H9 (cell line): ENCODE data around the gene RERE. TPM values are rescaled to one million over a fixed set of nuclear protein-coding genes. Genes with fewer than 3 reads are reported as not detected.

Experiments used
- DNase-seq: peaks from one replicate; pipeline ENCODE4 v3.0.0-alpha.2; 2017
- H2AFZ ChIP-seq: one replicate; pipeline ENCODE4 v1.6.1; 2013; ENCODE audit warnings: mild to moderate bottlenecking, low read length, control low read depth, moderate library complexity
- H2AK5ac ChIP-seq: 2 replicates; pipeline ENCODE4 v1.6.1; 2013; ENCODE audit warnings: low read length, control low read depth, mixed read lengths; ENCODE audit not compliant: insufficient read length
- H2BK120ac ChIP-seq: one replicate; pipeline ENCODE4 v1.6.1; 2013; ENCODE audit warnings: low read depth, mild to moderate bottlenecking, low read length, control low read depth, inconsistent platforms; ENCODE audit not compliant: poor library complexity, severe bottlenecking
- H2BK12ac ChIP-seq: 2 replicates; pipeline ENCODE4 v1.6.1; 2013; ENCODE audit warnings: low read length, control low read depth, mixed read lengths, low read depth; ENCODE audit not compliant: insufficient read length
- H2BK15ac ChIP-seq: 2 replicates; pipeline ENCODE4 v1.6.1; 2013; ENCODE audit warnings: low read depth, low read length, control low read depth
- H2BK20ac ChIP-seq: one replicate; pipeline ENCODE4 v1.6.1; 2013; ENCODE audit warnings: low read depth, mild to moderate bottlenecking, low read length, control low read depth, inconsistent platforms; ENCODE audit not compliant: poor library complexity, severe bottlenecking
- H2BK5ac ChIP-seq: 2 replicates; pipeline ENCODE4 v1.6.1; 2013; ENCODE audit warnings: low read length, control low read depth, mixed read lengths; ENCODE audit not compliant: insufficient read length
- H3K14ac ChIP-seq: 2 replicates; pipeline ENCODE4 v1.6.1; 2013; ENCODE audit warnings: low read length, control low read depth; ENCODE audit not compliant: insufficient read depth
- H3K18ac ChIP-seq: 2 replicates; pipeline ENCODE4 v1.6.1; 2013; ENCODE audit warnings: low read depth, mild to moderate bottlenecking, mixed read lengths, low read length, control low read depth; ENCODE audit not compliant: insufficient read length
- H3K23ac ChIP-seq: 2 replicates; pipeline ENCODE4 v1.6.1; 2013; ENCODE audit warnings: low read length, control low read depth, mixed read lengths, low read depth; ENCODE audit not compliant: insufficient read length
- H3K23me2 ChIP-seq: 2 replicates; pipeline ENCODE4 v1.6.1; 2013; ENCODE audit warnings: low read depth, mild to moderate bottlenecking, mixed read lengths, low read length, control low read depth; ENCODE audit not compliant: insufficient read length, poor library complexity, severe bottlenecking
- H3K27ac ChIP-seq: 2 replicates; pipeline ENCODE4 v1.5.1; 2013; ENCODE audit warnings: low read length, control low read depth, mixed read lengths, low read depth; ENCODE audit not compliant: insufficient read length
- H3K27me3 ChIP-seq: 2 replicates; pipeline ENCODE4 v1.6.1; 2013; ENCODE audit warnings: low read length, control low read depth, inconsistent platforms; ENCODE audit not compliant: insufficient read depth
- H3K4ac ChIP-seq: 2 replicates; pipeline ENCODE4 v1.6.1; 2013; ENCODE audit warnings: low read depth, mild to moderate bottlenecking, control low read depth, inconsistent platforms, low read length, moderate library complexity
- H3K4me1 ChIP-seq: 2 replicates; pipeline ENCODE4 v1.6.1; 2013; ENCODE audit warnings: low read length, control low read depth, inconsistent platforms; ENCODE audit not compliant: insufficient read depth
- H3K4me2 ChIP-seq: 2 replicates; pipeline ENCODE4 v1.6.1; 2013; ENCODE audit warnings: low read length, control low read depth, mixed read lengths; ENCODE audit not compliant: insufficient read length, insufficient read depth
- H3K56ac ChIP-seq: 2 replicates; pipeline ENCODE4 v1.6.1; 2013; ENCODE audit warnings: low read depth, mild to moderate bottlenecking, mixed read lengths, low read length, control low read depth; ENCODE audit not compliant: insufficient read length
- H3K79me1 ChIP-seq: 2 replicates; pipeline ENCODE4 v1.6.1; 2013; ENCODE audit warnings: low read depth, mild to moderate bottlenecking, moderate library complexity, low read length, control low read depth, inconsistent platforms; ENCODE audit not compliant: insufficient read depth, poor library complexity, severe bottlenecking
- H3K79me2 ChIP-seq: 2 replicates; pipeline ENCODE4 v1.6.1; 2013; ENCODE audit warnings: low read length, control low read depth, inconsistent platforms; ENCODE audit not compliant: insufficient read depth
- H3K9ac ChIP-seq: 2 replicates; pipeline ENCODE4 v1.6.1; 2013; ENCODE audit warnings: low read length, control low read depth, mixed read lengths; ENCODE audit not compliant: insufficient read length; ENCODE audit errors: extremely low read depth
- H3K9me3 ChIP-seq: one replicate; pipeline ENCODE4 v1.6.1; 2013; ENCODE audit warnings: low read depth, low read length, inconsistent platforms; ENCODE audit not compliant: control insufficient read depth
- H3T11ph ChIP-seq: one replicate; pipeline ENCODE4 v1.6.1; 2013; ENCODE audit warnings: mild to moderate bottlenecking, low read length, control low read depth, inconsistent platforms
- H4K20me1 ChIP-seq: one replicate; pipeline ENCODE4 v1.6.1; 2013; ENCODE audit not compliant: control insufficient read depth, insufficient read length, insufficient read depth
- H4K5ac ChIP-seq: 2 replicates; pipeline ENCODE4 v1.6.1; 2013; ENCODE audit warnings: low read depth, mild to moderate bottlenecking, mixed read lengths, low read length, control low read depth; ENCODE audit not compliant: insufficient read length
- H4K8ac ChIP-seq: replicated peaks from 2 replicates; pipeline ENCODE4 v1.6.1; 2013; ENCODE audit warnings: low read length, control low read depth, mixed read lengths, low read depth; ENCODE audit not compliant: insufficient read length
- H4K91ac ChIP-seq: 2 replicates; pipeline ENCODE4 v1.6.1; 2013; ENCODE audit warnings: low read depth, mild to moderate bottlenecking, moderate library complexity, mixed read lengths, low read length, control low read depth; ENCODE audit not compliant: insufficient read length
- H3K27ac Mint-ChIP-seq, 3 experiments: 2 replicates in 2 of 3; 3 replicates in 1 of 3; pipeline ENCODE4 v1.8.0; 2020 to 2021; ENCODE audit warnings: mixed read lengths in 3 of 3, mild to moderate bottlenecking in 1 of 3, moderate library complexity in 1 of 3
- H3K27me3 Mint-ChIP-seq: 2 replicates; pipeline ENCODE4 v1.8.0; 2021; ENCODE audit warnings: low read depth, mild to moderate bottlenecking, moderate library complexity, mixed read lengths
- H3K36me3 Mint-ChIP-seq, 3 experiments: 2 replicates in 2 of 3; 3 replicates in 1 of 3; pipeline ENCODE4 v1.8.0; 2020 to 2021; ENCODE audit warnings: low read depth in 3 of 3, mixed read lengths in 3 of 3; ENCODE audit not compliant: insufficient read depth in 1 of 3
- H3K4me1 Mint-ChIP-seq, 2 experiments: 2 replicates each; pipeline ENCODE4 v1.8.0; 2020; ENCODE audit warnings: mixed read lengths in 2 of 2
- H3K4me3 Mint-ChIP-seq, 2 experiments: 2 replicates in 1 of 2; 3 replicates in 1 of 2; pipeline ENCODE4 v1.8.0; 2020 to 2021; ENCODE audit warnings: mild to moderate bottlenecking in 2 of 2, mixed read lengths in 2 of 2, moderate library complexity in 1 of 2
- H3K9me3 Mint-ChIP-seq, 2 experiments: 2 replicates in 1 of 2; 3 replicates in 1 of 2; pipeline ENCODE4 v1.8.0; 2020; ENCODE audit warnings: mild to moderate bottlenecking in 2 of 2, mixed read lengths in 2 of 2, moderate library complexity in 1 of 2
- WGBS: extraction: QIAGEN DNeasy Blood & Tissue Kit; methylation state at CpG from one replicate; pipeline ENCODE4 v1.1.7; 2013; ENCODE audit warnings: missing lambda C conversion rate, low lambda C conversion rate, mixed read lengths; ENCODE audit not compliant: insufficient read length; ENCODE audit errors: extremely low coverage; 5-methylcytosine and 5-hydroxymethylcytosine counted together
- total RNA-seq: library from RNA; stranded (reverse); gene quantifications from 2 replicates; pipeline ENCODE4 v1.2.1, GENCODE V29; 2021
- TF ChIP-seq, protein P1 (sequence below): fragments of 200-600 bp; sonication (generic); conservative IDR thresholded peaks from 3 replicates; pipeline ENCODE4 v1.8.0; 2021; ENCODE audit warnings: antibody characterized with exemption, mild to moderate bottlenecking

Gene RERE
- total RNA-seq, 1 experiment from 2014 or later = 103 TPM

DNA sequence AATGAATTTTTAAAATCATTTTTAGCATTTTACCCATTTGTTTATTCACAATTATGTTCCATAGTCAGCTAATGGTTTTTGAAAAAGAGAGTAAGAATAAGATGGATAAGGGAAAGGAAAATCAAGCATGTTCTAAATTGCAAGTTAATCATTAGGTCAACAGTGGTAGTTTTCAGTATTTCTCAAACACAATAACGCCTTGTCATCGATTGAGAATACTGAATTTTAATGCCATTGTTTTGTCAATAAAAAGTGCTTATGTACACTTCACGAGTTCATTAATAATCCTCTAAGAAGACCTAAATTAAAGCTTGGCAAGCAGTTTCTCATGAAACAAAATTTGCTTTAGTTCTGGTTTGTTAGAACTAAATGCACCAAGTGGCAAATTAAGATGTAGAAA lies 100.3 kb downstream of the RERE start:
- Histone ChIP-seq H2BK15ac (no peak overlapping the region), H3K23me2 (no peaks in the 10 kb centered on the region), H3K27me3 (no peaks in the 10 kb centered on the region), H3K18ac (no peak overlapping the region), H3K56ac (no peak overlapping the region), H3K27ac (no peak overlapping the region), H3K79me1 (peaks cover 6% of the 10 kb centered on the region), H3K4ac (no peak overlapping the region), H2BK12ac (no peak overlapping the region), H2BK20ac (no peak overlapping the region), H4K5ac (no peak overlapping the region), H3K14ac (no peak overlapping the region), H3K9me3 (no peaks in the 10 kb centered on the region), H4K20me1 (no peaks in the 10 kb centered on the region), H2BK120ac (no peak overlapping the region), H4K91ac (no peak overlapping the region), H2AK5ac (no peak overlapping the region), H3K79me2 (peaks cover 4% of the 10 kb centered on the region; the same call in 1 of the 2 replicates), H3K9ac (no peak overlapping the region), H2AFZ (no peak overlapping the region), H4K8ac (no peak overlapping the region), H3T11ph (no peak overlapping the region), H3K4me1 (no peaks in the 10 kb centered on the region; the same call in 1 of the 2 replicates), H3K4me2 (no peak overlapping the region), H2BK5ac (no peak overlapping the region), H3K23ac (no peak overlapping the region)
- H3K4me1 Mint-ChIP-seq = peaks cover 42 to 43% of the 10 kb centered on the region in 2 experiments
- no peaks in the 10 kb centered on the region for H3K27me3 Mint-ChIP-seq
- no peak for DNase-seq
- no peak overlapping the region for H3K27ac Mint-ChIP-seq
- WGBS = no CpG with 5 or more reads among the region's 3 CpGs
- no peak overlapping the region for H3K4me3 Mint-ChIP-seq
- H3K9me3 Mint-ChIP-seq = no peaks in the 10 kb centered on the region
- H3K36me3 Mint-ChIP-seq = no peaks in the 10 kb centered on the region; a peak in 1 of 7 replicates
- TF ChIP-seq, protein P1, sequence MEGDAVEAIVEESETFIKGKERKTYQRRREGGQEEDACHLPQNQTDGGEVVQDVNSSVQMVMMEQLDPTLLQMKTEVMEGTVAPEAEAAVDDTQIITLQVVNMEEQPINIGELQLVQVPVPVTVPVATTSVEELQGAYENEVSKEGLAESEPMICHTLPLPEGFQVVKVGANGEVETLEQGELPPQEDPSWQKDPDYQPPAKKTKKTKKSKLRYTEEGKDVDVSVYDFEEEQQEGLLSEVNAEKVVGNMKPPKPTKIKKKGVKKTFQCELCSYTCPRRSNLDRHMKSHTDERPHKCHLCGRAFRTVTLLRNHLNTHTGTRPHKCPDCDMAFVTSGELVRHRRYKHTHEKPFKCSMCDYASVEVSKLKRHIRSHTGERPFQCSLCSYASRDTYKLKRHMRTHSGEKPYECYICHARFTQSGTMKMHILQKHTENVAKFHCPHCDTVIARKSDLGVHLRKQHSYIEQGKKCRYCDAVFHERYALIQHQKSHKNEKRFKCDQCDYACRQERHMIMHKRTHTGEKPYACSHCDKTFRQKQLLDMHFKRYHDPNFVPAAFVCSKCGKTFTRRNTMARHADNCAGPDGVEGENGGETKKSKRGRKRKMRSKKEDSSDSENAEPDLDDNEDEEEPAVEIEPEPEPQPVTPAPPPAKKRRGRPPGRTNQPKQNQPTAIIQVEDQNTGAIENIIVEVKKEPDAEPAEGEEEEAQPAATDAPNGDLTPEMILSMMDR = no peak
